NB4 (cell line): ENCODE measurements around the gene LCP1.
"Not testable (repeated sequence)": the region's sequence is repeated elsewhere in the genome, so short reads cannot be mapped to it uniquely, and the experiment has no call there.

ENCODE experiments used
- DNase-seq: peaks from one replicate; pipeline ENCODE4 v3.0.0; 2010; ENCODE audit warnings: low read depth
- H3K4me3 ChIP-seq: one replicate; pipeline ENCODE4 v1.5.1; 2011; ENCODE audit warnings: mild to moderate bottlenecking, low read depth, low read length, moderate library complexity
- MYC ChIP-seq: IDR thresholded peaks from 2 replicates; pipeline ENCODE4 v1.6.1; 2011; ENCODE audit warnings: low read depth, low read length
- POLR2A ChIP-seq: IDR thresholded peaks from 2 replicates; pipeline ENCODE4 v1.6.1; 2011; ENCODE audit warnings: mild to moderate bottlenecking; ENCODE audit not compliant: insufficient read length; ENCODE audit errors: extremely low read depth
- TF ChIP-seq, protein P1 (sequence below): IDR thresholded peaks from 2 replicates; pipeline ENCODE4 v1.6.1; 2011; ENCODE audit warnings: low read depth, low read length
- TF ChIP-seq, protein P2 (sequence below): IDR thresholded peaks from one replicate; pipeline ENCODE4 v1.5.1; 2012; ENCODE audit warnings: low read depth, low read length

Gene LCP1, protein sequence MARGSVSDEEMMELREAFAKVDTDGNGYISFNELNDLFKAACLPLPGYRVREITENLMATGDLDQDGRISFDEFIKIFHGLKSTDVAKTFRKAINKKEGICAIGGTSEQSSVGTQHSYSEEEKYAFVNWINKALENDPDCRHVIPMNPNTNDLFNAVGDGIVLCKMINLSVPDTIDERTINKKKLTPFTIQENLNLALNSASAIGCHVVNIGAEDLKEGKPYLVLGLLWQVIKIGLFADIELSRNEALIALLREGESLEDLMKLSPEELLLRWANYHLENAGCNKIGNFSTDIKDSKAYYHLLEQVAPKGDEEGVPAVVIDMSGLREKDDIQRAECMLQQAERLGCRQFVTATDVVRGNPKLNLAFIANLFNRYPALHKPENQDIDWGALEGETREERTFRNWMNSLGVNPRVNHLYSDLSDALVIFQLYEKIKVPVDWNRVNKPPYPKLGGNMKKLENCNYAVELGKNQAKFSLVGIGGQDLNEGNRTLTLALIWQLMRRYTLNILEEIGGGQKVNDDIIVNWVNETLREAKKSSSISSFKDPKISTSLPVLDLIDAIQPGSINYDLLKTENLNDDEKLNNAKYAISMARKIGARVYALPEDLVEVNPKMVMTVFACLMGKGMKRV

GRCh38 chr13:46181840-46182490, at the start of gene LCP1:
Gene LCP1, minus strand, starts transcription at chr13:46182177. Its CDS starts 22,515 bp downstream, at chr13:46159662.
- peak; percentile 96 for TF ChIP-seq POLR2A
- TF ChIP-seq MYC, result peak; percentile 79
- TF ChIP-seq, protein P1, sequence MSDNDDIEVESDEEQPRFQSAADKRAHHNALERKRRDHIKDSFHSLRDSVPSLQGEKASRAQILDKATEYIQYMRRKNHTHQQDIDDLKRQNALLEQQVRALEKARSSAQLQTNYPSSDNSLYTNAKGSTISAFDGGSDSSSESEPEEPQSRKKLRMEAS, result peak; percentile 71
- TF ChIP-seq, protein P2, sequence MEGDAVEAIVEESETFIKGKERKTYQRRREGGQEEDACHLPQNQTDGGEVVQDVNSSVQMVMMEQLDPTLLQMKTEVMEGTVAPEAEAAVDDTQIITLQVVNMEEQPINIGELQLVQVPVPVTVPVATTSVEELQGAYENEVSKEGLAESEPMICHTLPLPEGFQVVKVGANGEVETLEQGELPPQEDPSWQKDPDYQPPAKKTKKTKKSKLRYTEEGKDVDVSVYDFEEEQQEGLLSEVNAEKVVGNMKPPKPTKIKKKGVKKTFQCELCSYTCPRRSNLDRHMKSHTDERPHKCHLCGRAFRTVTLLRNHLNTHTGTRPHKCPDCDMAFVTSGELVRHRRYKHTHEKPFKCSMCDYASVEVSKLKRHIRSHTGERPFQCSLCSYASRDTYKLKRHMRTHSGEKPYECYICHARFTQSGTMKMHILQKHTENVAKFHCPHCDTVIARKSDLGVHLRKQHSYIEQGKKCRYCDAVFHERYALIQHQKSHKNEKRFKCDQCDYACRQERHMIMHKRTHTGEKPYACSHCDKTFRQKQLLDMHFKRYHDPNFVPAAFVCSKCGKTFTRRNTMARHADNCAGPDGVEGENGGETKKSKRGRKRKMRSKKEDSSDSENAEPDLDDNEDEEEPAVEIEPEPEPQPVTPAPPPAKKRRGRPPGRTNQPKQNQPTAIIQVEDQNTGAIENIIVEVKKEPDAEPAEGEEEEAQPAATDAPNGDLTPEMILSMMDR, result no peak
- peak; percentile 93 for DNase-seq
- H3K4me3 ChIP-seq, result peak within 1 kb of the TSS; percentile 90

DNA sequence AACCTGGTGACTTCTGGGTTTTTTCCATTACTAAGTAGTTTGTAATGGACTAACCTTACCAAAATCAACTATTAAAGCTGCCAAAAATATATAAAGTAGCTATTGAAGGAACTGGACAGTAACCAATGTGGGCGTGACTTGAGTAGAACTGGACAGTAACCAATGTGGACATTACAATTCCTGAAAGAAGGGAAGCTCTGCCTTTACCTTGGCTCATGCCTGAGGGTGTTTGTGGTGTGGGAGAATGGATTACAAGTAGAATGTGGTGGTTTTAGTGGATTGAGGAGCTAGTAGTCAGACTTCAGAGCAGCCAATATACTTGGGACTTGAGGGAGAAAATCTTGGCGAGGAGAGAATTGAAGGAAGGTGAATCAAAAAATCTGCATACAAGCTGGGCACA, 47.3 kb upstream of the LCP1 start:
- DNase-seq, result no peak
- TF ChIP-seq, protein P1, result no peak
- TF ChIP-seq POLR2A (no peak), MYC (no peak)
- TF ChIP-seq, protein P2, result no peak
- H3K4me3 ChIP-seq, result no peak overlapping the region

DNA sequence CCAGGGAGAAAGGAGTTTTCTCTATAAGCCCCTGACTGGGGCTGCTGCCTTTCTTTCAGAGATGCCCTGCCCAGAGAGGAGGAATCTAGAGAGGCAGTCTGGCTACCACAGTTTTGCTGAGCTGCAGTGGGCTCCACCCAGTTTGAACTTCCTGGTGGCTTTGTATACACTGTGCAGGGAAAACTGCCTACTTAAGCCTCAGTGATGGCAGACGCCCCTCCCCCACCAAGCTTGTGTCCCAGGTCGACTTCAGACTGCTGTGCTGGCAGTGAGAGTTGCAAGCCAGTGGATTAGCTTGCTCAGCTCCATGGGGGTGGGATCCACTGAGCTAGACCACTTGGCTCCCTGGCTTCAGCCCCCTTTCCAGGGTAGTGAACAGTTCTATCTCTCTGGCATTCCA, 38.3 kb upstream of the LCP1 start:
- not testable (repeated sequence) for H3K4me3 ChIP-seq
- DNase-seq, result peak; percentile 56

GRCh38 chr13:46214741-46215140, 32.8 kb upstream of the LCP1 start:
- not testable (repeated sequence) for DNase-seq, H3K4me3 ChIP-seq

GRCh38 chr13:46213242-46213641, 31.3 kb upstream of the LCP1 start:
- no peak for DNase-seq
- no peak for TF ChIP-seq MYC
- TF ChIP-seq, protein P1, result no peak
- TF ChIP-seq, protein P2, result no peak
- TF ChIP-seq POLR2A, result no peak
- no peak overlapping the region for H3K4me3 ChIP-seq

DNA sequence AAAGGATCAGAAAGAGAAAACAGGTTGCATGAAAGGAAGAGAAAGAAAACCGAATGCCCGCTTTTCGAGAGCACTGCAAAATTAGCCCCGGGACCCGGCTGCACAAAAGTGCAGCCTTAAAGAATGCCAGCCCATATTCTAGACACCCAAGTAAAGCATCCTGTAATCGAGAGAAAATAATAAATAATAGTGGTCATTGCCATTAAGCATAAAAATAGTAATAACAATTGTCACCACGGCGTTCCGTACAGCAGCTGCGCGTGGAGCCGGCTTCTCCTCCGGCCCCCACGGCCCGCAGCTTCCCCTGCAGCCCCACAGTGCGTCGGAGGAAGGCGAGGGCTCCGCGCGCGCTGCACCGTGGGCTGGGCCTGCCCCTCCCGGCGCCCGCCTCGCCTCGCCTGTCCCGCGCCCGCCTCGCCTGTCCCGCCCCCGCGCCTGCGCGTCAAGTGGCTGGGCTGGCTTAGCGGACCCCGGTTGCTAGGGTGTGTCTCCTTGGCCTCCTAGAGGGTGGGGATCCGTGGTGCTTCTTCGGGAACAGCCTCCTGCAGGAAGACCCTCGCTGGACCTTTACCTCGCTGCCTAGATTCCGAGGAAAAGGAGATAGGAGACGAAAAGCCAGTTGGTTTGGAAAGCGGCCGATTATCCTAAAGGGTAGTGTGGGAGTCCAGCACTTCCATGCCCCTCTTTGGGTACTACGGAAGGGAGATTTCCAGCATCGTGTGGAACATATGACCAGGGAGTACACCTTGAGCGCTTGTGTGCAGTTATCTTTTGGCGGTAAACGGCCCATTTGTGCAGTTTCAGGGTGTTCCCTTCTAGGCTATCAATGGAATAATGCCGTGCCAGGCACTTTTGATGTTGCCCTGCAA, 29.7 kb upstream of the LCP1 start, which contains the start of gene LRRC63:
TSS of gene LRRC63 (plus strand) at position 446 of the 869 bp plus-strand sequence. CDS start 1,107 bp downstream, outside the sequence.
- peak within 1 kb of the TSS; percentile 81 for H3K4me3 ChIP-seq
- peak; percentile 92 for DNase-seq
- TF ChIP-seq POLR2A, result peak; percentile 46
- TF ChIP-seq MYC, result no peak
- TF ChIP-seq, protein P1, result peak; percentile 67
- TF ChIP-seq, protein P2, result no peak
